Fibroblast of skin of right quadriceps (primary cell): Measurements from ENCODE around the gene PFAS.
A peak's percentile ranks its signal among the peaks of the same experiment; 100 is the strongest.

ENCODE experiments used
- DNase-seq: peaks from one replicate; pipeline ENCODE4 v3.0.0-alpha.2; 2013

Gene PFAS

GRCh38 chr17:8267480-8268147, 18.5 kb downstream of the PFAS start:
- no peak for DNase-seq

GRCh38 chr17:8268550-8269298, 19.6 kb downstream of the PFAS start:
- DNase-seq, result no peak

- no peak for DNase-seq
Observed at GRCh38 chr17:8272421-8272820, 23.3 kb downstream of the PFAS start.

GRCh38 chr17:8273884-8274444, 24.9 kb downstream of the PFAS start:
- no peak for DNase-seq

- DNase-seq, result no peak
Observed at GRCh38 chr17:8274816-8275215, 25.7 kb downstream of the PFAS start.

GRCh38 chr17:8275421-8276290, 26.6 kb downstream of the PFAS start:
- no peak for DNase-seq

GRCh38 chr17:8277317-8277716, 28.2 kb downstream of the PFAS start:
- no peak for DNase-seq

- DNase-seq, result no peak
Observed at GRCh38 chr17:8282345-8282744, 33.3 kb downstream of the PFAS start.

GRCh38 chr17:8283356-8283755, 34.3 kb downstream of the PFAS start:
- no peak for DNase-seq

- no peak for DNase-seq
Observed at GRCh38 chr17:8284126-8284525, 35.0 kb downstream of the PFAS start.

GRCh38 chr17:8285270-8286181, 36.4 kb downstream of the PFAS start:
- no peak for DNase-seq

GRCh38 chr17:8287651-8288335, 38.7 kb downstream of the PFAS start:
- DNase-seq, result no peak

GRCh38 chr17:8288336-8289102, 39.4 kb downstream of the PFAS start, which contains the start of gene RANGRF:
Gene RANGRF, plus strand, starts transcription at chr17:8288670. Its CDS starts 119 bp downstream, at chr17:8288789.
- DNase-seq, result peak; percentile 77

- no peak for DNase-seq
Observed at GRCh38 chr17:8289103-8289397, 40.0 kb downstream of the PFAS start.

- no peak for DNase-seq
Observed at GRCh38 chr17:8290043-8290442, 41.0 kb downstream of the PFAS start.

GRCh38 chr17:8292639-8293395, 43.7 kb downstream of the PFAS start:
- no peak for DNase-seq

- DNase-seq, result no peak
Observed at GRCh38 chr17:8294361-8294760, 45.3 kb downstream of the PFAS start.

GRCh38 chr17:8294814-8295316, 45.8 kb downstream of the PFAS start:
- DNase-seq, result no peak

GRCh38 chr17:8300226-8300625, 51.1 kb downstream of the PFAS start:
- no peak for DNase-seq
